Smooth muscle cell (in vitro differentiated cells): ENCODE data around the gene ADGRG3. TPM values are rescaled to one million over a fixed set of nuclear protein-coding genes. Genes with fewer than 3 reads are reported as not detected.

ENCODE experiments used
- DNase-seq: peaks from one replicate; lab custom pipeline; 2025; ENCODE audit not compliant: unreplicated experiment; lab: John Stamatoyannopoulos, UW
- H2AFZ ChIP-seq: fragments of 200-600 bp; sonication (generic); 2 replicates; pipeline ENCODE4 v1.6.0; 2016; ENCODE audit warnings: antibody characterized with exemption, low read depth, mild to moderate bottlenecking
- H3F3A ChIP-seq: fragments of 200-600 bp; sonication (generic); 2 replicates; pipeline ENCODE4 v1.6.0; 2017; ENCODE audit warnings: antibody characterized with exemption, low read depth
- H3K27ac ChIP-seq: fragments of 200-600 bp; sonication (generic); 2 replicates; pipeline ENCODE4 v1.5.1; 2016; ENCODE audit warnings: low read depth, mild to moderate bottlenecking
- H3K27me3 ChIP-seq: fragments of 200-600 bp; sonication (generic); 2 replicates; pipeline ENCODE4 v1.6.1; 2016; ENCODE audit warnings: low read depth, mild to moderate bottlenecking
- H3K36me3 ChIP-seq: fragments of 200-600 bp; sonication (generic); 2 replicates; pipeline ENCODE4 v1.5.1; 2016; ENCODE audit warnings: low read depth
- H3K4me1 ChIP-seq: fragments of 200-600 bp; sonication (generic); 2 replicates; pipeline ENCODE4 v1.5.1; 2016; ENCODE audit warnings: low read depth
- H3K4me2 ChIP-seq: fragments of 200-600 bp; sonication (generic); 2 replicates; pipeline ENCODE4 v1.6.0; 2016; ENCODE audit warnings: mild to moderate bottlenecking
- H3K4me3 ChIP-seq: fragments of 200-600 bp; sonication (generic); 2 replicates; pipeline ENCODE4 v1.5.1; 2016; ENCODE audit warnings: mild to moderate bottlenecking
- H3K79me2 ChIP-seq: fragments of 200-600 bp; sonication (generic); 2 replicates; pipeline ENCODE4 v1.6.0; 2016; ENCODE audit warnings: low read depth, mild to moderate bottlenecking
- H3K9ac ChIP-seq: fragments of 200-600 bp; sonication (generic); 2 replicates; pipeline ENCODE4 v1.6.0; 2016; ENCODE audit warnings: low read depth
- H3K9me3 ChIP-seq: fragments of 200-600 bp; sonication (generic); replicated peaks from 2 replicates; pipeline ENCODE4 v1.5.1; 2016; ENCODE audit warnings: low read depth
- H4K20me1 ChIP-seq: fragments of 200-600 bp; sonication (generic); 2 replicates; pipeline ENCODE4 v1.6.0; 2016; ENCODE audit warnings: low read depth
- CTCF ChIP-seq: fragments of 200-600 bp; sonication (generic); IDR thresholded peaks from 2 replicates; pipeline ENCODE4 v1.5.1; 2017; ENCODE audit warnings: borderline replicate concordance, mild to moderate bottlenecking, antibody characterized with exemption; ENCODE audit not compliant: insufficient read depth, poor library complexity, severe bottlenecking
- WGBS: methylation state at CpG from one replicate; pipeline ENCODE4 v1.1.7; 2016; ENCODE audit warnings: low lambda C conversion rate; 5-methylcytosine and 5-hydroxymethylcytosine counted together
- polyA plus RNA-seq: library from polyadenylated mRNA; unstranded; fragments of >200 nt; fragmentation: Nextera tagmentation; extraction: Ambion mirVana; gene quantifications from 2 replicates; pipeline ENCODE4 v1.2.1, GENCODE V29; 2016
- total RNA-seq: library from RNA; depleted of rRNA; stranded (reverse); fragments of >200 nt; gene quantifications from 2 replicates; pipeline ENCODE4 v1.2.3, GENCODE V29; 2014

Gene ADGRG3
- total and polyA plus RNA-seq, 2 experiments from 2014 or later = 0.13 TPM; not detected in 1

- H2AFZ ChIP-seq = no peak overlapping the region
- TF ChIP-seq CTCF = no peak
- no peaks in the 10 kb centered on the region for H3K36me3 ChIP-seq
- no peaks in the 10 kb centered on the region for H3K27me3 ChIP-seq
- H3K9ac ChIP-seq = no peak overlapping the region
- H3K4me2 ChIP-seq = no peak overlapping the region
- no peaks in the 10 kb centered on the region for H3K9me3 ChIP-seq
- no peak overlapping the region for H3K4me3 ChIP-seq
- no peaks in the 10 kb centered on the region for H3F3A ChIP-seq
- 93% methylated on average over 7 of the region's 7 CpGs for WGBS
- no peak for DNase-seq
- H3K27ac ChIP-seq = no peak overlapping the region
- H4K20me1 ChIP-seq = peaks cover 15% of the 10 kb centered on the region
- H3K4me1 ChIP-seq = no peaks in the 10 kb centered on the region
- no peaks in the 10 kb centered on the region for H3K79me2 ChIP-seq
Observed at GRCh38 chr16:57649846-57650245, 18.3 kb upstream of the ADGRG3 start.

- Histone ChIP-seq H2AFZ (no peak overlapping the region), H3K27me3 (no peaks in the 10 kb centered on the region), H3K4me3 (no peak overlapping the region), H3F3A (no peaks in the 10 kb centered on the region), H4K20me1 (peaks cover 15% of the 10 kb centered on the region), H3K4me1 (no peaks in the 10 kb centered on the region), H3K79me2 (no peaks in the 10 kb centered on the region), H3K9me3 (no peaks in the 10 kb centered on the region), H3K27ac (no peak overlapping the region), H3K4me2 (no peak overlapping the region), H3K9ac (no peak overlapping the region), H3K36me3 (no peaks in the 10 kb centered on the region)
- 89% methylated on average over 10 of the region's 10 CpGs for WGBS
- no peak for TF ChIP-seq CTCF
- no peak for DNase-seq
Observed at GRCh38 chr16:57651344-57652333, 16.5 kb upstream of the ADGRG3 start.

GRCh38 chr16:57652695-57653471 is 15.2 kb upstream of the ADGRG3 start:
- WGBS = 97% methylated on average over 23 of the region's 23 CpGs
- no peak for TF ChIP-seq CTCF

More at GRCh38 chr16:57652695-57653471, 15.2 kb upstream of the ADGRG3 start:
- Histone ChIP-seq H3K4me3 (no peak overlapping the region), H3K27me3 (no peaks in the 10 kb centered on the region), H3K79me2 (no peaks in the 10 kb centered on the region), H3F3A (no peaks in the 10 kb centered on the region), H3K9me3 (no peaks in the 10 kb centered on the region), H3K36me3 (no peaks in the 10 kb centered on the region), H3K4me1 (no peaks in the 10 kb centered on the region), H3K4me2 (no peak overlapping the region), H3K9ac (no peak overlapping the region), H4K20me1 (peaks cover 9% of the 10 kb centered on the region), H3K27ac (no peak overlapping the region), H2AFZ (no peak overlapping the region)
- no peak for DNase-seq
